Brain microvascular endothelial cell (primary cell): Measurements from ENCODE around the gene PCDHA6.
"Not testable (repeated sequence)": the region's sequence is repeated elsewhere in the genome, so short reads cannot be mapped to it uniquely, and the experiment has no call there.

Experiments used
- DNase-seq: peaks from one replicate; pipeline ENCODE4 v3.0.0-alpha.2; 2020
- H3K27ac ChIP-seq: fragments of 250-450 bp; sonication (Bioruptor Pico); 2 replicates; pipeline ENCODE4 v1.5.1; 2020; ENCODE audit warnings: mild to moderate bottlenecking, moderate library complexity
- H3K27me3 ChIP-seq: fragments of 250-450 bp; sonication (Bioruptor Pico); replicated peaks from 2 replicates; pipeline ENCODE4 v1.5.1; 2020; ENCODE audit warnings: mild to moderate bottlenecking
- H3K36me3 ChIP-seq: fragments of 250-450 bp; sonication (Bioruptor Pico); replicated peaks from 2 replicates; pipeline ENCODE4 v1.5.1; 2020; ENCODE audit warnings: mild to moderate bottlenecking
- H3K4me3 ChIP-seq: 2 replicates; pipeline ENCODE4 v1.5.1; 2011; ENCODE audit warnings: low read depth, mild to moderate bottlenecking, control low read depth, low read length, moderate library complexity
- in situ Hi-C: cut with HindIII; loops from 2 replicates; pipeline ENCODE4 v1.10.0; 2017; ENCODE audit warnings: low sequenced_read_pairs, low pct_ligation_motif_present
- TF ChIP-seq, protein P1 (sequence below): IDR thresholded peaks from 2 replicates; pipeline ENCODE4 v1.5.1; 2011; ENCODE audit warnings: low read depth, mild to moderate bottlenecking, moderate library complexity, low read length, control low read depth, inconsistent platforms; ENCODE audit errors: missing control alignments

Gene PCDHA6

DNA sequence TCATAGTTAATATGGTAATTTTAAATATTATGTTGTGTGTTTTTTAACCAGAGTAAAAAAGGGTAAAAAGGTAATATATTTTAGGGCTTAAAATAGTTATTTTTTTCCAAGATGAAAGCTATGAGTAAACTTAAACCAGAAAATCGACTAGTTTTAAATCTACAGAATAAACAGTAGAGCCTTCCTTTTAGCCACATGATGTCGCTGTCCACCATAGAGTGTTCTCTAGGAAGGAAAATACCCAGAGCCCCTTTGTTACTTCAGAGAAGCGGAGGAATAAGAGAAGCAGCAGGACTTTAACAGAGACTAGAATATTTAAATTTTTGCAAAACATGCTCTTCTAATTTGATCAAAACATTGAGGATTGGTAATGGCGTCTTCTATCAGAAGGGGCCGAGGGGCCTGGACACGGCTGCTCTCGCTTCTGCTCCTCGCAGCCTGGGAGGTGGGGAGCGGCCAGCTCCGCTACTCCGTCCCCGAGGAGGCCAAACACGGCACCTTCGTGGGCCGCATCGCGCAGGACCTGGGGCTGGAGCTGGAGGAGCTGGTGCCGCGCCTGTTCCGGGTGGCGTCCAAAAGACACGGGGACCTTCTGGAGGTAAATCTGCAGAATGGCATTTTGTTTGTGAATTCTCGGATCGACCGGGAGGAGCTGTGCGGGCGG, 33.0 kb upstream of the PCDHA6 start, which contains the start of gene PCDHA2:
TSS of gene PCDHA2 (plus strand) at position 258 of the 664 bp plus-strand sequence.
- TF ChIP-seq, protein P1, sequence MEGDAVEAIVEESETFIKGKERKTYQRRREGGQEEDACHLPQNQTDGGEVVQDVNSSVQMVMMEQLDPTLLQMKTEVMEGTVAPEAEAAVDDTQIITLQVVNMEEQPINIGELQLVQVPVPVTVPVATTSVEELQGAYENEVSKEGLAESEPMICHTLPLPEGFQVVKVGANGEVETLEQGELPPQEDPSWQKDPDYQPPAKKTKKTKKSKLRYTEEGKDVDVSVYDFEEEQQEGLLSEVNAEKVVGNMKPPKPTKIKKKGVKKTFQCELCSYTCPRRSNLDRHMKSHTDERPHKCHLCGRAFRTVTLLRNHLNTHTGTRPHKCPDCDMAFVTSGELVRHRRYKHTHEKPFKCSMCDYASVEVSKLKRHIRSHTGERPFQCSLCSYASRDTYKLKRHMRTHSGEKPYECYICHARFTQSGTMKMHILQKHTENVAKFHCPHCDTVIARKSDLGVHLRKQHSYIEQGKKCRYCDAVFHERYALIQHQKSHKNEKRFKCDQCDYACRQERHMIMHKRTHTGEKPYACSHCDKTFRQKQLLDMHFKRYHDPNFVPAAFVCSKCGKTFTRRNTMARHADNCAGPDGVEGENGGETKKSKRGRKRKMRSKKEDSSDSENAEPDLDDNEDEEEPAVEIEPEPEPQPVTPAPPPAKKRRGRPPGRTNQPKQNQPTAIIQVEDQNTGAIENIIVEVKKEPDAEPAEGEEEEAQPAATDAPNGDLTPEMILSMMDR, result peak; percentile 7
- DNase-seq, result no peak
- in situ Hi-C loops, result no loop called here
- H3K4me3 ChIP-seq, result no peak within 1 kb of the TSS
- no peaks in the 10 kb centered on the region for H3K36me3 ChIP-seq
- H3K27me3 ChIP-seq, result no peaks in the 10 kb centered on the region
- H3K27ac ChIP-seq, result no peak within 1 kb of the TSS

DNA sequence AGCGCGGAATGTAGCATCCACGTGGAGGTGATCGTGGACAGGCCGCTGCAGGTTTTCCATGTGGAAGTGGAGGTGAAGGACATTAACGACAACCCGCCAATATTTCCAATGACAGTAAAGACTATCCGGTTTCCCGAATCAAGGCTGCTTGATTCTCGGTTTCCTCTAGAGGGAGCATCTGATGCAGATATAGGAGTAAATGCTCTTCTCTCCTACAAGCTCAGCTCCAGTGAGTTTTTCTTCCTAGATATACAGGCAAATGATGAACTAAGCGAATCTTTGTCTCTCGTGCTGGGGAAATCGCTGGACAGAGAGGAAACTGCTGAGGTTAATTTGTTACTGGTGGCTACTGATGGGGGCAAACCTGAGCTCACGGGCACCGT, 32.5 kb upstream of the PCDHA6 start:
- DNase-seq, result no peak
- Histone ChIP-seq H3K27me3 (no peaks in the 10 kb centered on the region), H3K4me3 (no peak overlapping the region), H3K27ac (no peak overlapping the region), H3K36me3 (no peaks in the 10 kb centered on the region)
- TF ChIP-seq, protein P1, result peak; percentile 32
- in situ Hi-C loops, result no loop called here

DNA sequence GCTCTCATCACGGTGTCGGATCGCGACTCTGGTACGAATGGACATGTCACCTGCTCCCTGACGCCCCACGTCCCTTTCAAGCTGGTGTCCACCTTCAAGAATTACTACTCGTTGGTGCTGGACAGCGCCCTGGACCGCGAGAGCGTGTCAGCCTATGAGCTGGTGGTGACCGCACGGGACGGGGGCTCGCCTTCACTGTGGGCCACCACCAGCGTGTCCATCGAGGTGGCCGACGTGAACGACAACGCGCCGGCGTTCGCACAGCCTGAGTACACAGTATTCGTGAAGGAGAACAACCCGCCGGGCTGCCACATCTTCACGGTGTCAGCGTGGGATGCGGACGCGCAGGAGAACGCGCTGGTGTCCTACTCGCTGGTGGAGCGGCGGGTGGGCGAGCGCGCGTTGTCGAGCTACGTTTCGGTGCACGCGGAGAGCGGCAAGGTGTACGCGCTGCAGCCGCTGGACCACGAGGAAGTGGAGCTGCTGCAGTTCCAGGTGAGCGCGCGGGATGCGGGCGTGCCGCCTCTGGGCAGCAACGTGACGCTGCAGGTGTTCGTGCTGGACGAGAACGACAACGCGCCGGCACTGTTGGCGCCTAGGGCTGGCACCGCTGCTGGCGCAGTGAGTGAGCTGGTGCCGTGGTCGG, 31.6 kb upstream of the PCDHA6 start:
- H3K4me3 ChIP-seq, DNase-seq, H3K36me3 ChIP-seq, H3K27me3 ChIP-seq, H3K27ac ChIP-seq, in situ Hi-C loops: not testable (repeated sequence)

DNA sequence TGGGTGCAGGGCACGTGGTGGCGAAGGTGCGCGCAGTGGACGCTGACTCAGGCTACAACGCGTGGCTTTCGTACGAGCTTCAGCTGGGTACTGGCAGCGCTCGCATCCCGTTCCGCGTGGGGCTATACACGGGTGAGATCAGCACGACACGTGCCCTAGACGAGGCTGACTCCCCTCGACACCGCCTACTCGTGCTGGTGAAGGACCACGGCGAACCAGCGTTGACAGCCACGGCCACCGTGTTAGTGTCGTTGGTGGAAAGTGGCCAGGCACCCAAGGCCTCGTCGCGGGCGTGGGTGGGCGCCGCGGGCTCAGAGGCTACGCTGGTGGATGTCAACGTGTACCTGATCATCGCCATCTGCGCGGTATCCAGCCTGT, 31.1 kb upstream of the PCDHA6 start:
- no peak overlapping the region for H3K4me3 ChIP-seq
- in situ Hi-C loops, result no loop called here

DNA sequence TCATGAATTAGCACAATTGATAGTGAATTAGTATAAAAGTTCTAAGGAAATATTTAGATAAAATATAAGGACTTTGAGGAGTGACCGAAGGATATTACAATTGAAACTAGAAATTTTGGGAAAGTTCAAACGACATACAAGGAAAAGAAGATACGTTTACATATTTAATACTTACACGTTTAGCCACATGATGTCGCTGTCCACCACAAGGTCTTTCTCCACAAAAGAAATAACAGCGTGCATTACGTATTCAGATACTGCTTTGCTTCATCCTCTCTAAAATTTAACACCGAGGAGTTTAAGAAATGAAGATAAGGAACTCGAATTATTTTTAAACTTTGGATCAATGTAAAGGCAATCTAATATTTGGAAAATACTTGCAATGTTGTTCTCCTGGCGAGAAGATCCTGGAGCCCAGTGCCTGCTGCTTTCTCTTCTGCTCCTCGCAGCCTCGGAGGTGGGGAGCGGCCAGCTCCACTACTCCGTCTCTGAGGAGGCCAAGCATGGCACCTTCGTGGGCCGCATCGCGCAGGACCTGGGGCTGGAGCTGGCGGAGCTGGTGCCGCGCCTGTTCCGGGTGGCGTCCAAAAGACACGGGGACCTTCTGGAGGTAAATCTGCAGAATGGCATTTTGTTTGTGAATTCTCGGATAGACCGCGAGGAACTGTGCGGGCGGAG, 26.8 kb upstream of the PCDHA6 start, which contains the start of gene PCDHA3:
TSS of gene PCDHA3 (plus strand) at position 242 of the 678 bp plus-strand sequence.
- TF ChIP-seq, protein P1, result peak; percentile 15
- Histone ChIP-seq H3K36me3 (no peaks in the 10 kb centered on the region), H3K27ac (no peak within 1 kb of the TSS), H3K27me3 (no peaks in the 10 kb centered on the region), H3K4me3 (no peak within 1 kb of the TSS)
- in situ Hi-C loops, result no loop called here
- DNase-seq, result no peak

More for the DNA sequence above, 31.1 kb upstream of the PCDHA6 start:
- no peak overlapping the region for H3K27ac ChIP-seq
- no peaks in the 10 kb centered on the region for H3K36me3 ChIP-seq
- TF ChIP-seq, protein P1, result no peak
- H3K27me3 ChIP-seq, result no peaks in the 10 kb centered on the region
- DNase-seq, result no peak

DNA sequence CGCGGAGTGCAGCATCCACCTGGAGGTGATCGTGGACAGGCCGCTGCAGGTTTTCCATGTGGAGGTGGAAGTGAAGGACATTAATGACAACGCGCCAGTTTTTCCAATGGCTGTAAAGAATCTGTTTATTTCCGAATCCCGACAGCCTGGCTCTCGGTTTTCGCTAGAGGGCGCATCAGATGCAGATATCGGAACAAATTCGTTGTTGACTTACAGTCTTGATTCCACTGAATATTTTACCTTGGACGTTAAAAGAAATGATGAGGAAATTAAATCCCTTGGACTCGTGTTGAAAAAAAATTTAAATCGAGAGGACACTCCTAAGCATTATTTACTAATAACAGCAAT, 26.3 kb upstream of the PCDHA6 start:
- no peak overlapping the region for H3K4me3 ChIP-seq
- no peaks in the 10 kb centered on the region for H3K36me3 ChIP-seq
- in situ Hi-C loops, result no loop called here
- no peaks in the 10 kb centered on the region for H3K27me3 ChIP-seq
- no peak overlapping the region for H3K27ac ChIP-seq
- no peak for DNase-seq
- TF ChIP-seq, protein P1, result peak; percentile 31

DNA sequence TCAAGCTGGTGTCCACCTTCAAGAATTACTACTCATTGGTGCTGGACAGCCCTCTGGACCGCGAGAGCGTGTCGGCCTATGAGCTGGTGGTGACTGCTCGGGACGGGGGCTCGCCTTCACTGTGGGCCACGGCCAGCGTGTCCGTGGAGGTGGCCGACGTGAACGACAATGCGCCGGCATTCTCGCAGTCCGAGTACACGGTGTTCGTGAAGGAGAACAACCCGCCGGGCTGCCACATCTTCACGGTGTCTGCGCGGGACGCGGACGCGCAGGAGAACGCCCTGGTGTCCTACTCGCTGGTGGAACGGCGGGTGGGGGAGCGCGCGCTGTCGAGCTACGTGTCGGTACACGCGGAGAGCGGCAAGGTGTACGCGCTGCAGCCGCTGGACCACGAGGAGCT, 25.4 kb upstream of the PCDHA6 start:
- H3K27ac ChIP-seq, H3K4me3 ChIP-seq, in situ Hi-C loops, DNase-seq, H3K36me3 ChIP-seq, H3K27me3 ChIP-seq: not testable (repeated sequence)
